Skeletal muscle cell (primary cell): ENCODE data around the gene ROBO1.

Source experiments
- DNase-seq: peaks from one replicate; pipeline ENCODE4 v3.0.0-alpha.2; 2010; ENCODE audit warnings: low read depth
- H3K4me3 ChIP-seq: 2 replicates; pipeline ENCODE4 v1.5.1; 2011; ENCODE audit warnings: low read depth, mild to moderate bottlenecking, control low read depth, low read length, moderate library complexity

Gene ROBO1

DNA sequence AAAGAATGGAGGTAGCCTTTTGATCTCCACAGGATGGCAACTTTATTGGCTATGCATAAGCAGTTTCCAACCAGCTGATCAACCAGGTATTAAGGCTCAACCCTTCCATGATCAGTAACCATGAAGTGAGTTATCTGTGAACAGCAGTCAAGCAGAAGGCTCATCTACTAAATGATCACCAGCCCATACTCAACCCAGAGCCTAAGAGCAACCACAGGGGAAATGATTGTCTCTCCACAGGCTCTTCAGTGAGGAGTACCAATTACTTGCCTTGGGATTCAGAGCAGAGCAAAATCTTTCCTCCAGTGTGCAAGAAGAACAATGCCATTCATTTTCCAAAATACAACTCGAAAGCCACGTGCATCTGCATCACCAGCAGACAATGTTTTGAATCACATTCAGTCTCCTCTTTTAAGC is 754.8 kb downstream of the ROBO1 start:
- no peak overlapping the region for H3K4me3 ChIP-seq
- DNase-seq = no peak

GRCh38 chr3:79012530-79012913 is 755.3 kb downstream of the ROBO1 start:
- H3K4me3 ChIP-seq = no peak overlapping the region
- no peak for DNase-seq

- DNase-seq = no peak
- H3K4me3 ChIP-seq = no peak overlapping the region
Measured at GRCh38 chr3:79011821-79012529, 755.8 kb downstream of the ROBO1 start.

DNA sequence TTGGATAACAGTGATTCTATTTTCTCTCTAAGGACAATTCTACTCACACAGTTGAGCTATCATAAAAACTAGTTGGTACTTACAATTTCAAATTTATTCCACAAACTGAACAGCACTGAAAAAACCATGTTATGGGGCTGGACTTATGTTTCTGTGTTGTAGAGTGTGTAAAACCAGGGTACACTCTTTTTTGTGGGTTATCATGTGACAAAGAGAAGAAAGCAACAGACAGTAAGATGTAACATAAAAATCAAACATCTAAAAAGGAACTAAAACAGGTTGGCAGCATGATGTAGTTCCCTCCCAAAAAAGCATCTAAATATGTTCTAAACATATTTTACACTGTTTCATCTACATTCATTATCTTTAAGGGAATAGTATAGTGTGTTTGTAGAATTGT is 757.9 kb downstream of the ROBO1 start:
- DNase-seq = no peak

GRCh38 chr3:79006077-79006476 is 761.7 kb downstream of the ROBO1 start:
- H3K4me3 ChIP-seq = no peak overlapping the region
- DNase-seq = no peak

More for the DNA sequence above, 757.9 kb downstream of the ROBO1 start:
- H3K4me3 ChIP-seq = no peak overlapping the region

- DNase-seq = peak; percentile 94
- no peak overlapping the region for H3K4me3 ChIP-seq
Measured at GRCh38 chr3:79005084-79005483, 762.7 kb downstream of the ROBO1 start.

DNA sequence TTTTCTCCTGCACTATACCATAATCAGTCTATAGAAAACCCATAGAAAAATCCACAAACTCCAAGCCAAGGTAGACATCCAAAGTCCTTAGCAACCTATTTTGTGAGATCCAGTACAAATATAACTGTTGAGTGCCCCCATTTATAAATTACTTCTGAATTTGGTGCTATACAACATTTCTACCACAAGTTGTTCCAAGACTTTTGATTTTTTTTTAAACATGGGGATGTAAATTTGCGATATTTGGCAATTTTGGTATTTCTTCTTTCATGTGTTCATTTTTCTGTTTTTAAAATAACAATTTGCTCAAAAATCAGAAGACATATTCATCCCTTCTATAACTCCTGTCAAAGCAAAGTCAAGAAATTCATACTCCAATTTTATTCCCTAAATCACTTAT is 763.8 kb downstream of the ROBO1 start:
- DNase-seq = no peak
- no peak overlapping the region for H3K4me3 ChIP-seq

GRCh38 chr3:79002465-79003372 is 765.1 kb downstream of the ROBO1 start:
- no peak overlapping the region for H3K4me3 ChIP-seq
- DNase-seq = no peak

DNA sequence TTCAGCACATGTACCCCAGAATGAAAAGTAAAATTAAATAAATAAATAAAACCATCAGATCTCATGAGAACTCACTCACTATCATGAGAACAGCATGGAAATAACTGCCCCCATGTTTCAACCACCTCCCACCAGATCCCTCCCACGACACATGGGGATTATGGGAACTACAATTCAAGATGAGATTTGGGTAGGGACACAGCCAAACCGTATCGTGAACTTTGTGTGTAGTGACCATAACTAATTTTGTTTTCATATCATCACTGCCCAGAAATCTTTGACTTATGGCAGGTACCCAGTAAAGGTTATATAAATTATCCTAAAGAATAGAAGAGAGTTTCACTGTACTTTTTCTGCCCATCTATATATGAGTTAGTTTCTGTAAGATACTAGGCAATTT is 766.5 kb downstream of the ROBO1 start:
- no peak overlapping the region for H3K4me3 ChIP-seq
- no peak for DNase-seq

DNA sequence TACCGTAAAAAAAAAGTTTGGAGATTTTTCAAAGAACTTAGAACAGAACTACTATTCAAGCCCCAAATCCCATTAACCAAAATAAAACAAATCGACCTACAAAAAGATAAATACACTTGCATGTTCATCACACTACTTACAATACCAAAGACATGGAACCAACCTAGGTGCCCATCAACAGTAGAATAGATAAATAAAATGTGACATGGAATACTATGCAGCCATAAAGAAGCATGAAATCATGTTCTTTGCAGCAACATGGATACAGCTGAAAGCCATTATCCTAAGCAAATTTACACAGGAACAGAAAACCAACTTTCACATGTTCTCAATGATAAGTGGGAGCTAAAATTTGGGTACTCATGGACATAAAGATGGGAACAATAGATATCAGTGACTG is 768.7 kb downstream of the ROBO1 start:
- no peak for DNase-seq
- H3K4me3 ChIP-seq = no peak overlapping the region

DNA sequence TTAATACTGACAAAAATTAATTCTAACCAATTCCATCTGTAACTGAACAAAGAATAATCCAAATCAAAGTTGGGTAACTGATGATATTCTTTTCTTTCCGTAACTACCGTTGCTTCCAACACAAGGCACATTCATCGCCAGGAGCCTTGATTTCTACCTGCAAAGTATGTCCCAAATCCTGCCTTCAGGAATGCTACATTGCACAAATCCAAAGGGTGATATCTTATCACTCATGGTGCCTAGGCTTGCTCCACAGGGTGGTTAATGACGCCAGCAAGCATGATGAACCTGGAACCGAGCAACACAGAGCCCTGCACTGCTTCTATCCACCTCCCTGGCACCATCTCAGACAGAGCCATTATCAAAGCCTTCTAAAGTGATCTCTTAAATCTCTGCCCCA is 772.7 kb downstream of the ROBO1 start:
- DNase-seq = no peak
- no peak overlapping the region for H3K4me3 ChIP-seq

- H3K4me3 ChIP-seq = no peak overlapping the region
- DNase-seq = no peak
Measured at GRCh38 chr3:78994174-78995027, 773.4 kb downstream of the ROBO1 start.

DNA sequence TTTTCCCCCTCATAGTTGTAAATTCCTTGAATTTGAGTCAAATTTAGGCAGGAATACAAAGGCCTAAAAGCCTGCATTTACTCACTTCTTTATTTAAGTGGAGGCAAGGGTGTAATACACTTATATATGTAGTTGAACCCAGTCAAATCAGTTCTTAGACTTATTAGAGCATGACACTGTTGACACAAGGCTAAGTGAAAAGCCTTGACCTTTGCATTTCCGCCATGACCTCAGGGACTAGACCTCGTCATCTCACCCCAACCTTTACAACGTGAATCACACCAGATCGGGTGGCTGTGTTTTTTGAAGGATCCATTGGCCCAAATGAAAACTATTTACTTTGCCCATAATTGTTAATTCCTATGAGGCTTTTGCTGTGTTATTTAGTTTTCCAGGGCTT is 774.4 kb downstream of the ROBO1 start:
- no peak overlapping the region for H3K4me3 ChIP-seq
- no peak for DNase-seq

- DNase-seq = no peak
Measured at GRCh38 chr3:78992830-78993229, 775.0 kb downstream of the ROBO1 start.

DNA sequence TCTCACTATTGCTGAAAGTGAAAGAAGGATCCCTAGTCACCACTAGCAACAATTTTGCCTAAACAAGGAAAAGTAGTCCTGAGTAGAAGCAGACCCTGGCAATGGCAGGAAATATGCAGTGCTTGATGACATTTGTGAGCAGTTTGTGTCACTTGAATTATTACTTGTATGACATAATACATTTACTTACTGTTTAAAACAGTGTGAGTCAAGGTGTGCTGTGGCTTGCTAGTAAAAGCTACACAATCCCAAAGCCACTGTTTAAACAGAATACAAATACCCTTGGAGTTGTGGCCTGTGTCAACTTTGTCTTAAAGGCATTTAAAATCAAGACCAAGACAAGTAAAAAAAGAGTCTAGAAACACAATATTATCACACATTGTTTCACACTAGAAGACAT is 775.4 kb downstream of the ROBO1 start:
- DNase-seq = no peak
- H3K4me3 ChIP-seq = no peak overlapping the region

More at GRCh38 chr3:78992830-78993229, 775.0 kb downstream of the ROBO1 start:
- no peak overlapping the region for H3K4me3 ChIP-seq

DNA sequence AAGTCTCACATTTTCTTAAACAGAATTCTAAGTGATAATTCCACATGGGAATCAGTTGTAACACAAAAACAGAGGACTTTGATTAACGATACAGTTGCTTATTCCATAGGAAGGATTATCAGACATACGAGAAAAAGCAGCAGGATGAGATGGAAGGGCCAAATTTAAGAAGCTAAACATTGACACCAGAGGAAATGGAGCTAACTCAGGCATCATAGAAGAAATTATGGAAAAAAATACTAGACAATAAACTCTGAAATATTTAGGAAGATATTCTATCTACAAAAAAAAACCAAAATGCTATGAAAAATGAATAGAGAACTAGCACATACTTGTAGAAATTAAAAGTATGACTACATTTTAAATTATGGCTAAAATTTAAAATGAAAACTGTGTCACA is 776.1 kb downstream of the ROBO1 start:
- no peak for DNase-seq
- no peak overlapping the region for H3K4me3 ChIP-seq

GRCh38 chr3:78990156-78990555 is 777.6 kb downstream of the ROBO1 start:
- DNase-seq = no peak
- no peak overlapping the region for H3K4me3 ChIP-seq

DNA sequence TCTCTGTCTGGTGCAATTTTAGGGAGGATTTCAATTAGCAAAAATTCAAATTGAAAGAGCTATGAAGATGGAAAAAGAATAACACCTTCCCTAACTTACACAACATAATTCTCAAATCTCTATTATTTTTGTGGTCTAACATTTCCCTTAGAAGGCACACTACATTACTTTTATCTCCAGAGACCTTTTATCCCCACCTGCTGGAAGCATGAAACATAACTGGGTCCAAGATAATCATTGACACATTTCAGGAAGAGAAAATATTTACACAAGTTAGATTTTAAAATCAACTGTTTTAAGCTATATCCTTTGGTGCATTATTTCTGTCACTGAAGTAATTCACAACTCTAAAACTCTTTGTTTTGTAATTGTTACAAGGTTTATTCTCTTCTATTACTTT is 779.5 kb downstream of the ROBO1 start:
- DNase-seq = no peak

GRCh38 chr3:78986416-78987101 is 781.2 kb downstream of the ROBO1 start:
- DNase-seq = no peak
- H3K4me3 ChIP-seq = no peak overlapping the region

More for the DNA sequence above, 779.5 kb downstream of the ROBO1 start:
- no peak overlapping the region for H3K4me3 ChIP-seq
